Measurements from ENCODE around the gene NMUR1.

The NMUR1 gene

DNA sequence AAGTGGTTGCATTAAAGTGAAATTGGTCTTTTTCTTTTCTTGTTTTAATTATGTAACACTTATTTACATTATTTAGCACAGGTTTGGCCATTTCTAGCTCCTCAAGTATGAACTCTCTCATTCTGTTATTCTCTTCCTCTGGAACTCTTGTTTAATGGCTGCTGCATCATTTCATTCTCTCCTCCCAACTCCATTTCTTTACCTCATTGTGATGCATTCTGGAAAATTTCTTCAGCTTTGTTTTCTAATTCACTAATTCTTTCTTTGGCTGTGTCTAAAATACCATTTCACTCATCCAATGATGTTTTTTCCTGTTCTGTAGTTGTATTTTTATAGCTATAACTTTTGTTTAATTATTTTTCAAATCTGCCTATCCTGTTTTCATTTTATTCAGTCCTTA lies 22.5 kb upstream of the NMUR1 start:
- no peak for DNase-seq

DNA sequence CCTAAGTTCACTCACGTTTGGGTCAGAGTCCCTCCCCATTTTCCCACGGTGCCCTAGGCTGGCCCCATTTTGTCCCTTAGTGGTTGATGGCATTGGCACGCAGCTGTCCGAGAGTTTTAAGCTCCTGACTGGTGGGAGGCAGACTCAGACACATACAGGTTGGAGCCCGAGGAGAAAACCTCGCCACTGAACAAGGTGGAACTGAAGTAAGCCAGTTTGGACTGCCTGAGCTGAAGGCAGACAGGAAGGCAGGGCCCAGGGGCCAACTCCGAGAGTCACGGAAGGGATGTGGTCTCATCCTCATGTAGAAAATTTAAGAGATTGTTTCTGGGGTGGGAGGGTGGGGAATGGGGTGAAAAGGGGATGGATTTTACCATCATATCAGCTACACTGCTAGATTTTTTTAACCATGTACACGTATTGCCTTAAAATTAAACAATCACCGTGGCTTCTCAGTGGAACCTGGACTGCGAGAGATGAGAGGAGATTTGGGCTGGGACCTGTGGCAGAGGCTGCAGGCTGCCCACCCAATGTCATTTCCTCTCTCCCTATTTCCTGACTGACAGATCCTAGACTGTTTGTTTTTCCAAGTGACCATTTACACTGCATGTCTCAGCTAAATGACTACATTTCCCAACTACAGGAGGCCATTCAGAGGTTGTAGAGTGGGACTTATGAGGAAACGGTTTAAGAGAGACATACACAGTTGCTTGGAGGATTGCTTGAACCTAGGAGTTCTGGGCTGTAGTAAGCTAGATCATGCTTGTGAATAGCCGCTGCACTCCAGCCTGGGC lies 19.4 kb upstream of the NMUR1 start:
- DNase-seq, result no peak

DNA sequence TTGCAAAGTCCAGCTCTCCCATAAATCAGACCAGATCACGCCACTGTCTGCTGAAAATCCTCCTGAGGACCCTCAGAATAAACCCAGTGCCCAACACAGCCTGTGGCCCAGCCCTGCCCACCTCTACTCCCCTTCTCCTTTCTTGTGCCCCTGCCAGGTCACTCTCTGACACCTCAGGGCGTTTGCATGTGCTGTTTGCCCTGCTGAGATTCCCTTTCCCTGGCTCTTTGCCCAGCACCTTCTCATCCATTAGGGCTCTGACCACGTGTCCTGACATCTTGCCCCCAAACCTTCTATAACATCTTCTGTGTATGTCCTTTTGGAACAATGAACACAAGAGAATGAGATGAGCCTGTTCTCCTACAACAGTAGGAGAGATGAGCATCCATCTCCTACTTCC lies 18.5 kb upstream of the NMUR1 start:
- no peak for DNase-seq

DNA sequence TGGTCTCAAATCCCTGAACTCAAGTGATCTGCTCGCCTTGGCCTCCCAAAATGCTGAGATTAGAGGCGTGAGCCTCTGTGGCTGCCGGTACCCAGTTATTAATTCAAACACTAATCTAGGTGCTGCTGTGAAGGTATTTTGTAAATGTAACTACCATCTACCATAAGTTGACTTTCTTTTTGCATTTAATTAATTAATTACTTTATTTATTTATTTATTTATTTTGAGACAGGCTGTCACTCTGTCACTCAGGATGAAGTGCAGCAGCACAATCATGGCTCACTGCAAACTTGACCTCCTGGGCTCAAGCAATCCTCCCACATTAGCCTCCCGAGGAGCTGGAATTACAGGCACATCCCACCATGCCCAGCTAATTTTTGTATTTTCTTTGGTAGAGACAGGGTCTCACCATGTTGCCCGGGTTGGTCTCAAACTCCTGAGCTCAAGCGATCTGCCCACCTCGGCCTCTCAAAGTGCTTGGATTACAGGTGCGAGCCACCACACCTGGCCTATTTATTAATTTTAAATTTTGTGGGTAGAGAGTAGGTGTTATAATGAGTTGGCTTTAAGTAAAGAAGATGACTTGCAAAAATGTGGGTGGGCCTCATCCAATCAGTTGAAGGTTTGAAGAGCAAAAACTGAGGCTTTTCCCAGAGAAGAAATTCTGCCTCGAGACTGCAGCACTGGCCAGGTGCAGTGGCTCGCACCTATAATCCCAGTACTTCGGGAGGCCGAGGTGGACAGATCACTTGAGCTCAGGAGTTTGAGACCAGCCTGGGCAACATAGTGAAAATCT lies 17.3 kb upstream of the NMUR1 start:
- no peak for DNase-seq

DNA sequence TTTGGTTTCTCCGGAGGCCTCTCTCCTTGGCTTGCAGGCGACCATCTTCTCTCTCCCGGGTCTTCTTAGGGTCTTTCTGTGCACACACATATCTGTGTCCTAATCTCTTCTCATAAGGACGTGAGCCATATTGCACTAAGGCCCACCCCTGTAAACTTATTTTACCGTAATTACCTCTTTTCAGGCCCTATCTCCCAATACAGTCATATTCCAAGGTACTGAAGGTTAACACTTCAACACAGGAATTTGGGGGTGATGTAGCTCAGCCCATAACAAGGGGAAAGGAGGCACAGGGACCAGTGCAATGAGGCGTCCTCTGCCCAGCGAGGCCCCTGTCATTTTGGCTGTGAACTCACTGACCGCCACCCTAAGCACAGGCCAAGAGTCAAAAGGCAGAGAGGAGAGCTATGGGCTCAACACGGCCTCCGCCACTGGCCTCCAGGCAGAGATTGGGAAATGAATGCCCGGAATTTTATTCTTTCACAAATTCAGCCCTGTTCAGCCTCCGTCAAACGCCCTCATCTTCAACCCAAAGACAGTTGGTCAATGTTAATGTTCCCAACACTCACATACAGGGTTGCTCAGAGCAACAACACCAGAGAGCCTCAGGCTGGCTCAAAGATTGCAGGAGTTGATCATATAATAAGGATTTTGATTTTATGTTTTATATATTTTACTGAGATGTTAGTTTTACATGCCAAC lies 15.9 kb upstream of the NMUR1 start:
- peak; percentile 66 to 71 for DNase-seq

DNA sequence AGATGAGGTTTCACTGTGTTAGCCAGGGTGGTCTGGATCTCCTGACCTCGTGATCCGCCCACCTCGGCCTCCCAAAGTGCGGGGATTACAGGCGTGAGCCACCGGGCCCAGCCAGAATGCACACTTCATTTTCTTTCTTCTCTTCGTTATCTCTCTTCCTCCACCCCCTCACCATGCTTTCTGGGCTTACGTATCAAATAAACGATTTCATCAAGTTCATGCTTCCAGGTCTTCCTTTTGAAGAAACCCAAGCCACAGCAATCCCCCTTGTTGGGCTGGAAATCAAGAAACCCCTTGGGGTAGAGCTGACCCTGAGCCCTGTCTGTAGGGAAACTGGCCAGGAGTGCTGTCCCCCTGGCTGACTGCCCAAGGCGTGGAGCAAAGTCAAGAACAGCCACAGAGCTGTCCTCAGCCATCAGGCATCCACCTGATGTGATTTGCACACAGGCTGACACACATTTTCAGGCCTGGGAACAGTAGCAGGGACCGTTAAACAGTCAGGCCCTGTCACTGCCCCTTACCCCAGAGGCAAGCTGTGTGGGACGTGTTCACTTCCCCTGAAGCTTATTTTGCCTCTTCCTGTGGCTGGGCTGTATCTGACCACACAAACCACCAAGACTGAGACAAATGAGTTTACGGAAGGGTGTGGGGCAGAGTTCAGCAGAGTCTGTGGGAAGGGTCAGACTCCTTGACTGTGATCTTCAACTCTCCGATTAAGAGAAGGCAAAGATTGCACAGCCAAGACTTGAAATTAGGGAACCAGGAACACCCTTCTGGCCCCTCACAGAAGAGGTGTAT lies 15.1 kb upstream of the NMUR1 start:
- peak; percentile 88 to 93 for DNase-seq

DNA sequence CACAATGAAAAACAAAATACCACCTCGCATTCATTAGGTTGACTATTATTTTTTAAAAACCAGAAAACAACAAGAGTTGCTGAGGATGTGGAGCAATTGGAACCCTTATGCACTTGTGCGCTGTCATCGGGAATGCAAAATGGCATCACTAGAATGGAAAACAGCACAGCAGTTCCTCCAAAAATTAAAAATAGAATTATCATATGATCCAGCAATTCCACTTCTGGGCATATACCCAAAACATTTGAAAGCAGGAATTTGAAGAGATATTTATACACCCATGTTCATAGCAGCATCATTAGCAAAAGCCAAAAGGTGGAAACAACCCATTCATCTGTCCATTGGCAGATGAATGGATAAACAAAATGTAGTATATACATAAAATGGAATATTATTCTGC lies 11.9 kb upstream of the NMUR1 start:
- DNase-seq, result no peak

DNA sequence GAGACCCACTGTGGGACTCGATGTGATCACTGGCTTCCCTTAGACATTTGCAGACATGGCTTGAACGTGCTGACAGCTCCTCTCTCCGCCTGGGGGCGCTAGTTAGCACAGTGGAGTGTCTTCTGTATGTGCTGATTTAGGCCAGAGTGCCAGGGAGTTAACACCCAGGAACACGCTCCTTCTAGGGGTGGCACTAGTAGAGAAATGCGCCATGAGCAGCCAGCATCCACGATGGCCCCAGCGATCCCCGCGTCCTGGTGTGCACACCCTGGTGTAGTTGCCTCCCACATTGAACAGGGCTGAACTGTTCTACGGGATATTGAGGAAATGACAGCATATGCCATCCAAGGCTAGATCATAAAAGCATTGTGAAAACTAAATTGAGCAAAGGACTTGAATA lies 11.4 kb upstream of the NMUR1 start:
- peak in 1 of 2 donors; percentile 18 for DNase-seq

DNA sequence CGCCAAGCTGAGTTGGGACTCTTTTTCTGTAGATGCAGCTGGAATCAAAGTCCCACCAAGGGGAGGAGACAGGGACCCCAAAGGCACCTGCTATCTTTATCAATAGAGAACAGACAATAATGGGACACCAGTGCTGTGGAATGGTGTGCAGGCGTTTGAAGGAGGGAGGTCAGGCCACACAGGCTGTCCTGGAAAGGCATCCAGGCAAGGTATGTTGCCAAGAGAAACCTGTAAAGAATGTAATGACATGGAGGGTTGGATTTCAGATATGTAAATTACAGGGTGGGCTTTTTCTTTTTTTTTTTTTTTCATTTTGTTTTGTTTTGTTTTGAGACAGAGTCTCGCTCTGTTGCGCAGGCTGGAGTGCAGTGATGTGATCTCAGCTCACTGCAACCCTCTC lies 9.7 kb upstream of the NMUR1 start:
- DNase-seq, result no peak

DNA sequence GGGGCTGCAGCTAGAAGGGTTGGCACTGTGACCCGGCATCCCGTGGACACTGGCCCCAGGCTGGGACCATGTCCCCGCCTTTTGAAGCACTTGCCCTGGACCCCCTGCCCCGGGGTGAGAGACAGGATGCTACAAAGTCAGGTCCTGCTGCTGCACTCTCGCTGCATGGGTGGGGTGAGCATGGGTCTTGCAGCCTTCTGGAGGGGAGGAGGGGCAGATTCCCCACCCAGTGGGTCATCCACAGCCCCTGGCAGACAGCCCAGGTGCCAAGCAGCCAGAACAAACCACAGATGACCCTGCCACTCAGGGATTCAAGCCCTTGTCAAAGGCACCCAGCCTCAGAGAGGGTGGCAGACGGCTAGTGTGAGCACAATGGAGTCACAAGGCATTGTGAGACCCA lies 5.7 kb upstream of the NMUR1 start:
- DNase-seq, result no peak

DNA sequence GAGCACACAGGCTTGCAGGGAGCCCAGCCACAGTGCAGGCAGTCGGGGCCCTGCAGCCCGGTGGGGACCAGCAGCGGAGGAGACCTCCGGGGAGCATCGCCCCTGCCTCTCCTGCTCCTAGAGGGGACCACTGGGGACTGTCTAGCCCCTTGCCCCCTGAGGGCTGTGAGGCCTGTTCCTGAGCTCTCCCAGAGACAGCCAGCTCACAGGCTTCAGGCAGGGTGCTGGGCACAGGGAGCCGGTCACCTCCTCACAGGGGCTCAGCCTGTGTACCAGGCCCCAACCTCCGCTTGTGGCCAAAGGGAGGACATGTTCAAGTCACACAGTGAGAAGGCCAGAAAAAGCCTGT lies 3.5 kb upstream of the NMUR1 start:
- no peak for DNase-seq

DNA sequence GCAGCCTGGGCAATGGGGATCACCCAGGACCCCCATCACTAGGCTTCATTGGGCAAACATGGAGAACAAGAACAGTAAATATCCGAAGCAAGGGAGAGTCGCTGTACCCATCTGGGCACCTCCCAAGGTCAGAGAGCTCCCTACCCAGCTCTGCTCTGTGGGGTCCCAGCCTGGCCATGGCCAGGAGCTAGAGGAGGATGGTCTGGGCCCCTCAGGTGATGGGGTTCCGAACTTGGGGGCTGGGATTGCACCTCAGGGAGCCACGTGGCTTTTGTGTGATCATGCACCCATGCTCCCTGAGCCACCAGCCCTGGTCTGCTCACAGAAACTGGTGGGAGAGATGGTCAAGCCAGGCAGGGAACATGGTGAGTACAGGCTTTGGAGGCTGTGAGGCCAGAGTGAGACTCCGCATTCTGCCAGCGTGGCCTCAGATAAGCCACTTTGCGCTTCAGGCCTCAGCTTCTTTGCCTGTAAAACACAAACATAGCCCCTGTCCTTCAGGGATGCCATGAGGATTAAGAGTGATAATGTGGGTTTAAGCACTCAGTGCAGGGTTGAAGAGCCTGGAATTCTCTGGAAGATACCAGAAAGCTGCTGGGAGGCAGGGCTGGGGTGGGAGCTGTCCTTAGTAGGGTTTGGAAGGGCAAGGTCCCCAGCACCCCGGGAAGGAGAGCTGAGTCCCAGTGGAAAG lies 3.0 kb upstream of the NMUR1 start:
- no peak for DNase-seq

DNA sequence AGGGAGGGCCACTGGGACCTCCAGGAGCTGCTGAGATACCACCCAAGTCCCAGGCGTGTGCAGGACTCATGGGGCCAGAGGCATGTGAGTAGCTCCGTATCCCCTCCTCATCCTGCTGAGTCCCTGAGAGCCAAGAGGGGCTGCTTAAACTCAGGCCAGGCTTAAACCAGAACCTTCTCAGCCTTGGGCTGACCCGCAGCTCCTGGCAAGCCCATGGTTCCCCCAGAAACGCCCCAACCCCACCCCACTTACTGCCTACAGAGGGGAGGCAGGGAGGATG lies 2.5 kb upstream of the NMUR1 start:
- DNase-seq, result no peak

DNA sequence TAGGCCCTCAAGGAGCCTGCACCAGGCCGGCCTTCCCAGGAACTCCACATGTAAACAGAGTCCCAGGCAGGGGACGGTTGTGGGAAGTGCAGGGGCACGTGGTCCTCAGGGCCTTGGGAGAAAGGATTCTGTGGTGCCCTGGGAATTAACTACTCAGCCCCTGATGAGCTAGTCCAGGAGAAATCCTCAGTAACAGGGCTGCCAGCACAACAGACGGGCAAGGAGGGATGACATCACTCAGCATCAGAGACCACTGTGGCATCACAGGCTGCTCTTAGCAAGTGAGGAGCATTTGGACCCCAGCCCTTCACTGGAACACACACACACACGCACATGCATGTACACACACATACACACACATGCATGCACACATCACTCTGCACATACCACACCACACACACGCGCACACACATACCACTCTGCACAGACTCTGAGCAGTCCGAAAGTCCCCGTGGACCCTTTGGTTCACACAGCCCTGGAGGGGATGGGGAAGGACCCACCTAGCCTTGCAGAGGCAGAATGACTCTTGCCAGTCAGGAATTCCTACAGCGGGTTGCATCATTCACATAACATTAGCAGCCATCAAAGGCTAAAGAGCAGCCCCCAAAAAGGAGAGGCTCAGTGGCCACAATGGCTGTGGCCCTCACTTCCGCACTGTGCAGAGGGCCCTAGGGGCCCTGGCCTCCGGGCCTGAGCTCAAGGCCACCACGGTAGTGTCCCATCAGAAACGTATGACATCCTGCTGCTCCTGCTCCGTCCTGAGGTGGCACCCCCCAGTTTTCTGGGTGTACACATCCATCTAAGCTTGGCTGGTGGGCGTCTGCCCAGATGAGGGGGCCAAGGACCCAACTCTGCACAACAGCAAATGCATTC lies 1.9 kb upstream of the NMUR1 start:
- DNase-seq, result no peak

DNA sequence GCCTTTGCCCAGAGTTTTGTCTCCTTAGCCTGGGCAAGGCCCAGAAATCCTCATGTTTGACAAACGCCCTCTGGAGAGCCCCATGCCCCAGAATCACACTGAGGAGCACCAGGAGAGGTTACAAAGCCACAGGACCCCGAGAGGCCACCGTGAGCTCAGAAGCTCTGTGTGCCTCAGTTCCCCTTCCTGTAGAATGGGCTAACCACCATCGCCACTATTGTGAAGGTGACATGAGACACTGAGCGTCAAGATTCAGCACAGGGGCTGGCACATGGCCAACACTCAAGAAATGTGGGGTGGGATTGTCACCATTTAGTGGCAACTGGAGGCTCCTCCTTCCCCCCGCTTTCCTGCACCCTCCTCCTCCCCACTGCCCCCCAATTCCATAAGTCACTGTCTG lies 1.2 kb upstream of the NMUR1 start:
- no peak for DNase-seq

DNA sequence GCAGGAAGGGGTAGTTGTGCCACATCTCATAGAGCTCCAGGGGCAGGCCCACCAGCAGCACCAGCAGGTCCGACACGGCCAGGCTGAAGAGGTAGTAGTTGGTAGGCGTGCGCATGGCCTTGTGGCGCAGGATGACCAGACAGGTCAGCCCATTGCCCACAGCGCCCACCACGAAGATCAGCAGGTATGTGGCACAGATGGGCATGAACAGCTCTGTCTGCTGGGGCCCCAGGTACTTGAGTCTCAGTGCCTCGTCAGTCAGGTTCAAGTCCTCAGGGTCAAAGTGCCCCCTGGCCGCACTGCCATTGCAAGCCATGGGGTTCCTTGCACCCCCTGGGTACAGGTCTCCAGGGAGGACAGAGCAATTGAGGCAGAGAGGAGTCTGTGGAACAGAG lies 1.6 kb downstream of the NMUR1 start:
- DNase-seq, result no peak

DNA sequence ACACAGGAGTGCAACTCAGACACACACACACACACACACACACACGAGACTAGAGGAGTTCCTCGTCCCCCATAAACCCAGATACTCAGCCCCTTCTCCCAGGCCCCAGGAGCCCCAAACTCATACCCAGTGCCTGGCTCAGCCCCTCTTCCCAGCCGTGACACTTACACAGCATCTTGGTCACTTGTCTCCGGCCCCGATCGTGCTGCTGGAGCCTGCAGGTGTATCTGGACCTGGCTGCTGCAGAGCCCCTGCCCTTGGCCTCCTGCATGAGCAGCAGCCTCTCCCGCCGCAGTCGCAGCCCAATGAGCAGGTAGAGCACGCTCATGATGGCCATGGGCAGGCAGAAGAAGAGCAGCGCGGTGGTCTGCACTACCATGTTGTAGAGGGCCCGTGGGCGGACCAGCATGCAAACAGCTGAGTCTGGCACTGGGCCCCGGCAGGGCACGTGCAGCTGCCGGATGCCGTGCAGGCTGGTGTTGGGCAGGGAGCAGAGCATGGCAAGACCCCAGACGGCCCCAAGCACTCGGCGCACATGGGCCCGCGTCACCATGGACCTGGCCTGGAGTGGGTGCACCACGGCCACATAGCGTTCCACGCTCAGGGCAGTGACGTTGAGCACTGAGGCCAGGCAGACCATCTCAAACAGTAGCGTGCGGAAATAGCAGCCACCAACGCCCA lies 2.1 kb downstream of the NMUR1 start:
- DNase-seq, result no peak

DNA sequence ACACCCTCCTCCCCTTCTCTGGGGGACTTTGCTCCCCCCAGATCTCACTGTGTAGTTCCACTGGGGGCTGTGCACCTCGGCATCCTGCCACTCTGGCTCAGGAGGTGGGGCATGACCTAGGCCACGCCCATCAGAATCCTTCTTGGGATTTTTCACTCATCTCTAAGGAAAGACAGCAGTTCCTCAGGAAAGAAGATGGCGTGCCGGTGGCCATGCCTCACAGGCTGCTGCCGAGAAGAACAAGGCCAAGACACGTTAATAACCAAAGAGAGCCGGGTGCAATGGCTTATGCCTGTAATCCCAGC lies 3.2 kb downstream of the NMUR1 start:
- DNase-seq, result no peak

DNA sequence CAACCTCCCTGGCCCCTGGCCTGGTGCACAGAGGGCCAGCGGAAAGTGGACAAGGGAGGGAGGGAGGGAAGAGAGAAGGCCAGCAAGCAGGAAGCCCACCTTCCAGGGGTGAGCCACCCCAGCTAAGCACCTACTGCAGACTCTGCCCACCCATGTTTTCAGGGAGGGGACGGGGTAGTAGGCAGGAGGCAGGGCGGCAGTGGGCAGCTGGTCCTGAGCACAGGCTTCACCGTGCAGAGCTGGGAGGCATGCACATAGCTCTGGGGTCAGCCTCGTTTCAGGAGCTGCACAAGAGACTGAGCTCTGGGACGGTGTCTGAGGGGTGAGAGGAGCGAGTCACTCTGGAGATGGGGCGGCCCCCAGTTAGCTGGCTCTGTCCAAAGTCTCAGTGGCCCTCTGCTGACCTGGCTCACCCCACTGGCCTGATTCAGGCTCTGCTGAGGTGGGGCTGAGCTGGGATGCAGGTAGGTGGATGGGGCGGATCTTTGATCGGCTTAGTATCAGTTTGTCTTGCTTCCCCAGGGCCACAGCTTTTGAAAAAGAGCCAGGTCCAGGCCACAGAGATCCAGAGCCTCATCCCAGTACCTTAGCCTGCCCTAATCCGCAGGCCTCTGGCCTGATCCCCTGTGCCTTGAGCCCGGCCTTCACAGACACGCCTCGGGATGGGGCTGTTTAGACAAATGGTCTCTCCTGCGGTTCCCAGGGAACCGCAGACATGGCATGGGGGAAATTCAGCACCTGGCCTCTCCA lies 3.7 kb downstream of the NMUR1 start:
- DNase-seq, result no peak
